HG03095 (cell line): ENCODE measurements around the gene HOXD9.

Experiments used
- ATAC-seq: cut with Tn5 transposase; IDR thresholded peaks from one replicate; pipeline ENCODE4 v1.9.1; 2021; ENCODE audit warnings: moderate library complexity; ENCODE audit not compliant: unreplicated experiment

The HOXD9 gene

DNA sequence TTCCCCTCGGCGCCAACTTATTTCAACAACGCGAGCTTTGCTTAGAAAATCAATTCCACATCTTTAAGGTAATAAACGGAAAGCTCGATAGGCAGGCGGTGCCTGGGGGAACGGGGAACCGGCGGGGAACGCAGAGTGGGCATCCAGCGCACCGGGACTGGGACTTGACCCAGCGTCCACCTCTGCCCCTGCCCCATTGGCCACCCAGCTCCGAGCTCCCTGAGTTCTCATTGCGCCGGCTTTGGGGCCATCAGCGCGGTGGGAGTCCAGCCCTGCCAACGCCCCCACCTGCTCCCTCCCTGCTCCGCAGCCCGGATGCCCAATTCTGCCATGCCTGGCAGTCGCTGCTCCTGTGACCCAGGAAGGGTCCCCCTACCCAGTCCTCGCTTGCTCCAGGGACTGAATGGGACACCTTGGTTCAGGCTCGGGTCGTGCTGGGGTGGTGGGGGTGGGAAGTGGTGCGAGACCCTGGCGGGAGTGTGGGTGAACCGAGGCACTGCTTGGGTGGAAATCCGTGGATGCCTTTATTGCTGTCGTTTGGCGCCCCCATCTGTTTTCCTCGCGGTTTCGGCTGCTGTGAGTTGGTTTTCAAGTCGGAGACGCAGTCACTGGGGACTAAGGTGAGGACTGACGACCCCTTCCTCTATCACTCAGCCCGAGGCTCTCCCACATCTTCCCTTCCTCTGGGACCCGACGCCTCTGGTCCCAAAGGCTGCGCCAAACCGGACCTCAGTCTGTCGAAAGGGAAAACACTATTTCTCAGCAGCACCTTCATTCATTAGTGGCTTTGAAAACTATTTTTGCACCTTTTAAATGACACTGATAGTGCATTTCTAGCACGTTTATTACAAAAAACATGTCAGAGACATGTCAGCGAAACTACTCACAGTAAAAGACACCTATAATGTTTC is 36.4 kb upstream of the HOXD9 start:
- no peak for ATAC-seq

DNA sequence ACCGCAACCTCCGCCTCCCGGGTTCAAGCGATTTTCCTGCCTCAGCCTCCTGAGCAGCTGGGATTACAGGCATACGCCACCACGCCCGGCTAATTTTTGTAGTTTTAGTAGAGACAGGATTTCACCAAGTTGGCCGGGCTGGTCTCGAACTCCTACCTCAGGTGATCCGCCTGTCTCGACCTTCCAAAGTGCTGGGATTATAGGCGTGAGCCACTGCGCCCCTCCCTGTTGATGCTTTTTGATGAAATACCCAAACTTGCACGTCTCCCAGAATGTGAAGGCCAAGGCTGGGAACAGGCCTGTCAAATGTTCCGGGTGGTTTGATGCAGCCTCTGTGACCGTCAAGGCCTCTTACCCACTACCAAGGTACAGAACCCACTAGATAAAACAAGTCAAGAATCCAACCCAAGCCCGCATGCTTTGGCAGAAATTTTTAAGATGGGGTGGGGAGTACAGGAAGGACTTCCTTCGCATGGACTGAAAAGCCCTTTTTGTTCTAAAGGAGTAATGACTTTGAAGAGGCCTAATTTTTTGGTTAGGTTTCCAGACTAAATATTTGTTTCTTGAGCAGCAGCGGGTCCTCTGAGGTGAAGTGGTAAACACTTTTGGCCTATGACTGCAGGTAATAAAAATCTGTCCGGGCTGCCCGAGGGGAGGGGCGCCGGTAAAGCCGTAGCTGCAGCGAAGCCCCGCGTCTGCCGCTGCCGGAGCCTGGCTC is 35.0 kb upstream of the HOXD9 start:
- ATAC-seq = no peak

GRCh38 chr2:176088048-176088936 is 34.2 kb upstream of the HOXD9 start:
- no peak for ATAC-seq

DNA sequence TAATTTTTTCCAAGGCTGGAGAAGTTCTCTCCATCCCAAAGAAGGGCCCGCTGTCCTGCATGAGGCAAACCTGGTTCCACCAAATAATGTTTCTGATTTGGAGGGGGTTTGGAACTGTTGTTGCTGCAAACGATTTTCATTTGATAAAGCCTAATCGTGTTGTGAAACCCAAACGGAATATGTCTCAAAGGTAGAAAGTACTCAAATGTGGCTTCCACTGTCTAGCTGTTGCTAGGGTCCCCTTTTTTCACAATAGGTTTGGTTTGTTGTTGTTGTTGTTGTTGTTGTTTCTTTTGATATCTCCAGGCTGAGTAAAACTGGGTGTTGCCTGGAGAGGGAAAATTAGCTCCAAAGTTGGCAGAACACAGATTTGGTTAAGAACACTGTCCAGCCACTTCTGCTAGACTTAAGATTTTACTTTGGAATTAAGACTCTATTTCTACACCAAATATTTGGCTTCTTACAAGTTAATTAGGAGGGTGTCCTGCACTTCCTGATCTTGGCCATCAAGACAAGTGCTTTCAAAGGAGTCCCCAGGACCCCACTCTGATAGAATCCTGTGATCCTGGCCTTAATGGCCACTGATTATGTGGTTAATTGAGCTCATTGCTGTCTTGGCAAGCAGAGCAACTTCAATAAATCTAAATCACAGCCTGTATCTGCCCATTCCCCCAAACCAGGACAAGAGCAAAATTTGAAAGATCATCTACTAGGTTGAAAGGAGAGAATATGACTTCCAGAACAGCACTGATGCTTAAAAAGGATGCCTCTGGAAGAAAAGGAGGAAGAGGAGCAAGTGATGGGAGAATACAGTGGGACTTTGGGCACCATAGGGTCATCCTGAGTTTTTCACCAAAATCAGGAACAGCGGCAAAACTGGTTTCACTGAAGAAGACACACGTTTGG is 33.3 kb upstream of the HOXD9 start:
- ATAC-seq = no peak

GRCh38 chr2:176089843-176090395 is 32.6 kb upstream of the HOXD9 start:
- no peak for ATAC-seq

DNA sequence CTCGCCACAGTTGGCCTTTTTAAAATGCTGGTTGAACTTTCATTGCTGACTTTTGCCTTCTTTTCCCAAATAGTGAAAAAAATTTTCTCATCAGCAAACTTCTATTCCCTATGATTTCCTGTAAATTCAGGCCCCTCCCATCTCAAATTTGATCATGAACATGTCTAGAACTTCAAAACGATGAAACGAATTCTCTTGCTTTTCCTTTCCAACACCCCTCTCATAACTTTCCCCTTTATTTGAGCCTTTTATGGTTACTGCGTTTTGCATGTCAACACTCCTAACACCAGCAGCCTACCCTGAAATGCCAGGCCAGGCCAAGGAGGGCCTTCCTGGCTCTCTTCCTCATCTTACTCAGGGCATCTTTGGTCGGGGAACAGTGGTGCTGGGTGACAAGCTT is 31.7 kb upstream of the HOXD9 start:
- ATAC-seq = no peak

- ATAC-seq = no peak
Measured at GRCh38 chr2:176091329-176092258, 30.9 kb upstream of the HOXD9 start.

DNA sequence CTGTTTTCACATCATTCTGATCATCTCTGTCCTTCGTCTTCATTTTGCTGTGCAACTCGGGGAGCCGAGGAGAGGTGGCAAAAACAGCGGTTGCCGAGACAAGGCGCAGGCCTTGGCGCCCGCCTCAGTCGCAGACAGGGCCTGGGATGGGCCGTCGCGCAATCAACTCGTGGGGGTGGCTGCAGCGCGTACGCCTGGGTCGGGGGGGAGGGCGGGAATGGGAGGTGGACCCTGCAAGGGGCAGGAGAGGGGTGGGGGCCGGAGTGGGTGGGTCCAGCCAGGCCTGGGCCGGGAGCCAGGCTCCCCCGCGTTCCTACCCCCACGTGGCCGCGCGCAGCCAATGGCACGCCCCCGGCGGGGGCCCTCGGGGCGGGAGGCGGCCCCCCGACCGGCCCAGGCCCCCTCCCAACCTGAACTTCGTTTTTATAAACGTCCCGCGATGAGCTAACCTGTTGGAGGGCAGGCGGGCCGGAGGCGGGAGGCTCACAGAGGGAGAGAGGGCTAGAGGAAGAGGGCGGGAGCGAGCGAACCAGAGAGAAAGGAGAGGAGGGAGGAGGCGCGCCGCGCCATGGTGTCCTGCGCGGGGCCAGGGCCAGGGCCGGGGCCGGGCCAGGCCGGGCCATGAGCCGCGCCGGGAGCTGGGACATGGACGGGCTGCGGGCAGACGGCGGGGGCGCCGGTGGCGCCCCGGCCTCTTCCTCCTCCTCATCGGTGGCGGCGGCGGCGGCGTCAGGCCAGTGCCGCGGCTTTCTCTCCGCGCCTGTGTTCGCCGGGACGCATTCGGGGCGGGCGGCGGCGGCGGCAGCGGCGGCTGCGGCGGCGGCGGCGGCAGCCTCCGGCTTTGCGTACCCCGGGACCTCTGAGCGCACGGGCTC is 30.0 kb upstream of the HOXD9 start, which contains the start of gene HOXD13:
TSS of gene HOXD13 (plus strand) at position 452 of the 875 bp plus-strand sequence. CDS start at position 622, 170 bp downstream.
- no peak for ATAC-seq

DNA sequence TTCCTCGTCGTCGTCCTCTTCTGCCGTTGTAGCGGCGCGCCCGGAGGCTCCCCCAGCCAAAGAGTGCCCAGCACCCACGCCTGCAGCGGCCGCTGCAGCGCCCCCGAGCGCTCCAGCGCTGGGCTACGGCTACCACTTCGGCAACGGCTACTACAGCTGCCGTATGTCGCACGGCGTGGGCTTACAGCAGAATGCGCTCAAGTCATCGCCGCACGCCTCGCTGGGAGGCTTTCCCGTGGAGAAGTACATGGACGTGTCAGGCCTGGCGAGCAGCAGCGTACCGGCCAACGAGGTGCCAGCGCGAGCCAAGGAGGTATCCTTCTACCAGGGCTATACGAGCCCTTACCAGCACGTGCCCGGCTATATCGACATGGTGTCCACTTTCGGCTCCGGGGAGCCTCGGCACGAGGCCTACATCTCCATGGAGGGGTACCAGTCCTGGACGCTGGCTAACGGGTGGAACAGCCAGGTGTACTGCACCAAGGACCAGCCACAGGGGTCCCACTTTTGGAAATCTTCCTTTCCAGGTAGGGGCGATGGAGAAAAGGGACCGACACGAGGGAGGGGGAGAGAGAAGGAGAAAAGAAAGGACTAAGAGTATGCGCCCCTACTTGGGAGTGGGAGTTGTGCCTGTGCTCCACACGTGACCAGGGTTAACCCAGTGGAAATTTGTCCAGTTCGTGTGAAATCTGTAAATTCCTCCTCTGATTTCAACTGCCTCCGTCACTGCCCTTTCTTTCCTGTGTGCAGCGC is 29.2 kb upstream of the HOXD9 start:
- ATAC-seq = no peak

GRCh38 chr2:176093898-176094249 is 28.6 kb upstream of the HOXD9 start:
- ATAC-seq = no peak

GRCh38 chr2:176094349-176094748 is 28.2 kb upstream of the HOXD9 start:
- ATAC-seq = no peak

- no peak for ATAC-seq
Measured at GRCh38 chr2:176095421-176095820, 27.1 kb upstream of the HOXD9 start.

DNA sequence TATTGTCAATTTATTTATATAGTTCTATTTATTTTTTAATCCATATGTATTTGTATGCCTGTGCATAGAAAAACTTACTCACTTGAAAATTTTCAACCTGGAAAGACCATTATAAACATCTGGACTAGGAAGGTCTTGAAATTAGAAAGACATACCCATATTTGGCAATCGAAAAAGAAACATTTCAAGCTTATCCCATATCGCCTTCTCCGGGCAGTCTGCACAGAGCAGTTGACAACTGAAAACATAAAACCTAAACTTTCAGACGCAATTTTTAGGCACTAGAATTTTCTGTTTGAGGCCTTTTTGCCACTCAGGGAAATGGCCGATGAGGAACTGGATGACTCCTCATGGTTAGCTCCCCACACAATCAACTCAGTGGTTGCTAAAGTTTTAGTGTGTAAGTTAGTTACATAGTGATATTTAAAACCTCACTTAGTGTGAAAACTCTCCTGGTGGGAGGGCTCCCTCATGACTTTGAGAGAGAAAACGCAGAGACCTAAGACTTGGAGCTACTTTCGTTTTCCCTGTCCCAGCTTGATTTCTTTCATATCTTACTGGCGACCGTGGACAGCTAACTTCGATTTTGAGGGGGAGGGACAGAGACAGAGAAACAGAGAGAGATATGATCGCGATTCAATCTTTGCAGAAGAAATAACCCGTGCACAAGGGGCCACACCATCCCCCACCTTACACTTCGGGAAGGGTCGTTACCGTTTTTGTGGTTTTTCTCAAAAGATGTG is 26.1 kb upstream of the HOXD9 start:
- no peak for ATAC-seq

DNA sequence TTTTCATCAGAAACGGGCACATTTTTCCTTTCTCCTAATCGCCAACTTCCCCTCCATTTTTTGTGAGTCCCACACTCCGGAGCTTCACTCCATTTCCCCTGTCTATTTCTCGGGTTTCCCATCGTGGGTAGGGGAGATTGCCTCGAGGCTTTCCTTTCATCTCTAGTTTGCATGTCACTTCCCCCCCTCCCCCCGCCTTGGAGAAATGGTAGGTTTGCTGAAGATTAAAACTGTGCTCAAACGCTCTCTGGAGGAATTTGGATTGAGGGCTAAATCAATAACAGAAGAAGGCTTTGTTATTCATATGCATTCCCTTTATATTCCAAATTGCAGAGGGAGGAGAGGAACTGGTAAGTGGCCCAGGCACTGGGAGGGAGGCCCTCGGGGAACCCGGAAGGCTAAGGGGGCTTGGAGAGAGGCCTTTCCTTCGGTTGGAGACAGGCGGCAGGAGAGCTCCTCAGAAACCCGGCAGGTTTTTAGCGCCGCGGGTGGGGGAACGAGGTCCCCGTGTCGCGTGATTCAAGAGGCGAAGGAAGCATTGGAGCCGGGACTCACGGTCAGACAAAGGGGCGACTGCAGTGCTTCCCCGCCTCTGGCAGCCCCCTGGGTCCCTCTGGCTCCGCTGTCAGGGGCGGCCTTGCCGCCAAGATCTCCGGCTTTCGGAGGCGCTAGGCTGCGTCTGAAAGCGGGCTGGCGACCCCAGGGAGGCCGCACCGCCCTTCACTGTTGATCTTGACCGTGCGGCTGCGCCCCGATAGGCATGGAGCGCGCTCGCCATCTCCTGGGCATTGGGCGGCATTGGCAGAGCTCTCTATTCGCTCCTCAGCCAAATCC is 25.3 kb upstream of the HOXD9 start:
- ATAC-seq = peak; percentile 70

- ATAC-seq = no peak
Measured at GRCh38 chr2:176097820-176098365, 24.6 kb upstream of the HOXD9 start.
